Stomach (tissue), 9 donors: ENCODE results near the gene DOCK2. TPM values are rescaled to one million over a fixed set of nuclear protein-coding genes. Genes with fewer than 3 reads are reported as not detected.

ENCODE experiments used
- DNase-seq, 2 donors: peaks; one replicate each; pipeline versions ENCODE4 v3.0.0 to v3.0.0-alpha.2; 2013 to 2019
- H3K27ac ChIP-seq, 5 donors: fragments of 200-600 bp in 4 of 5; sonication (generic) in 4 of 5; one replicate each; pipeline ENCODE4 v1.5.1; 2013 to 2019; ENCODE audit warnings: mild to moderate bottlenecking in 1 of 5, moderate library complexity in 1 of 5
- H3K27me3 ChIP-seq, 3 donors: fragments of 200-600 bp; sonication (generic); one replicate each; pipeline ENCODE4 v1.5.1; 2017 to 2019; ENCODE audit warnings: mixed run types in 1 of 3
- H3K36me3 ChIP-seq, 4 donors: fragments of 200-600 bp; sonication (generic); 1 replicate in 3 of 4; 2 replicates in 1 of 4; pipeline ENCODE4 v1.5.1; 2016 to 2019
- H3K4me1 ChIP-seq, 4 donors: fragments of 200-600 bp; sonication (generic); one replicate each; pipeline ENCODE4 v1.5.1; 2016 to 2019
- H3K4me3 ChIP-seq, 4 donors: fragments of 200-600 bp; sonication (generic) in 3 of 4; one replicate each; pipeline ENCODE4 v1.5.1; 2016 to 2019; ENCODE audit warnings: mild to moderate bottlenecking in 1 of 4
- H3K9me3 ChIP-seq, 4 donors: fragments of 200-600 bp; sonication (generic); one replicate each; pipeline ENCODE4 v1.5.1; 2016 to 2019
- EP300 ChIP-seq: sonication (generic); formaldehyde crosslinking; IDR thresholded peaks from one replicate; pipeline ENCODE4 v1.6.1; 2017; ENCODE audit warnings: antibody characterized with exemption
- POLR2A ChIP-seq, 4 donors: fragments of 450-650 bp; IDR thresholded peaks; one replicate each; pipeline ENCODE4 v1.6.1; 2016; ENCODE audit warnings: antibody characterized with exemption in 4 of 4, control low read depth in 2 of 4, mild to moderate bottlenecking in 1 of 4, moderate library complexity in 1 of 4
- POLR2AphosphoS5 ChIP-seq, 3 donors: sonication (generic); formaldehyde crosslinking; IDR thresholded peaks; one replicate each; pipeline ENCODE4 v1.6.1; 2016; ENCODE audit warnings: antibody characterized with exemption in 3 of 3
- WGBS, 5 donors: extraction: QIAGEN DNeasy Blood & Tissue Kit in 3 of 5; methylation state at CpG; one replicate each; pipeline versions ENCODE4 v1.1.5 to v1.1.7; 2013 to 2018; 5-methylcytosine and 5-hydroxymethylcytosine counted together
- intact Hi-C: fragments of 100-400 bp; cut with DNase I; formaldehyde crosslinking; loops from one replicate; pipeline ENCODE4 v1.15.1; 2023; ENCODE audit warnings: low total_unique reads
- polyA plus RNA-seq, 3 donors: library from polyadenylated mRNA; stranded (reverse); fragments of 200-250 nt; gene quantifications; one replicate each; pipeline ENCODE4 v1.2.3, GENCODE V29; 2013
- total RNA-seq, 5 donors: library from RNA; depleted of rRNA; stranded (reverse); fragments of >200 nt; gene quantifications; one replicate each; pipeline versions ENCODE4 v1.1.0 to v1.2.3, GENCODE V29; 2014 to 2016
- TF ChIP-seq, protein P1 (sequence below), 7 experiments: fragments of 450-650 bp in 4 of 7; fragments of 200-600 bp in 3 of 7; sonication (generic) in 3 of 7; IDR thresholded peaks; one replicate each; pipeline ENCODE4 v1.5.1; 2016 to 2019; ENCODE audit warnings: antibody characterized with exemption in 7 of 7, control low read depth in 2 of 7, mild to moderate bottlenecking in 1 of 7
- donor health status: healthy with polysubstance abuse.
- donor health status: Bipolar disorder and iron deficiency.
- donor health status: healthy.

The DOCK2 gene
- total and polyA plus RNA-seq, 8 donors = 2.1 to 50.2 (median 8.5) TPM

DNA sequence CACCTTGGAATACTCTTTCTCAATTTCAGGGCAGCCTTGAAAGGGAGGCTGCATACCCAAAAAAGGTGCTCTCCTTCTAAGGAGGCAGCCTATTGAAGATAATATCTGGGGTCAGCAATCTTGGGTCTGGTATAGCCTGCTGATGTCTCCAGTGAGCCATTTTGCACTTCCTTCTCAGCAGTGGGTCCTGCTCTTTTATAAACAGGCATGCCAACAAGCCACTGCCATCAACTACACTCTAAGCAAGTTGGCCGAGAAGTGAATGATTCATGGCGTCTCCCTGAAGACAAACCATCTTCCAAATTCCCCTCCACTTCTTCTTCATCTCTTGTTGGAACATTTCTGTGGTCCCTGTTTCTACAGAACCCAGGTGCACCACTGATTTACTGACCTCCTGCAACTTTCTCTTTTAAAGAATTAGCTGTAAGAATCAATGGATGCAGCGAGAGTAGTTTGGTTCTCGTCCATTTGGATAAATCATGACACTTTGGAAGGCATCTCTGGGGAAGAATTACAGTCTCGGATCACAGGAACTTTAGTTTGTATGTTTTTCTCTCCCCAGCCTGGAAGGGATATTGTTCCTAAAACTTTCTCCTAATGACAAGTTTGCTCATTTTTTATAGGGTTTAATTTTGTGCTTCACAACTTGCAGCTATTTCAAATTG is 234.9 kb downstream of the DOCK2 start:
- no peaks in the 10 kb centered on the region for H3K36me3 ChIP-seq
- intact Hi-C loops = no loop called here
- peaks cover 0 to 11% (median 0%) of the 10 kb centered on the region in 4 donors for H3K4me1 ChIP-seq
- no peak overlapping the region for H3K27ac ChIP-seq
- DNase-seq = no peak
- H3K27me3 ChIP-seq = no peaks in the 10 kb centered on the region
- H3K9me3 ChIP-seq = no peaks in the 10 kb centered on the region
- 78 to 87% (median 79%) methylated on average over 5 of the region's 5 CpGs for WGBS, 5 donors
- TF ChIP-seq POLR2AphosphoS5 (IDR thresholded peaks at IDR 0.05) = no peak
- no peak overlapping the region for H3K4me3 ChIP-seq

DNA sequence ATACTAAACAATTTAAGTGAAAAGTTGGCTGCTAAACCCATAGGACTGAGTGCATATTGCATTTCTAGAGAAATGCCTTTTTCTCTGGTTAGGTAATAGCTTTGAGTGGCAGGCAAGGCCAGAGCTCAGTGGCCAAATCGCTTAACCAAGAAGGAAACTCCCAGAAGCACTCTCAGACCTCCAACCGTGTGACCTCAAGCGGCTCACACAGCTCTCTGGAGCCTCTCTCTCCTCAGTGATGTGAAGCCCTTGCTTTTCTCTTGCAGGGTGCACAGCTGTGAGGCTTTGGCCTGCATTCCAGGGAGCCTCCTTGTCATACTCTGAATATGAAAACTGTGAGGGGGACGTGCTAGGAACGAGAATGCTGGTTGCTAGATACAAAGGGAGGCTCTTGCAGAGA is 236.6 kb downstream of the DOCK2 start:
- DNase-seq = peak in 1 of 2 donors; percentile 48
- H3K36me3 ChIP-seq = no peaks in the 10 kb centered on the region
- no peak for TF ChIP-seq EP300
- TF ChIP-seq POLR2A (IDR thresholded peaks at IDR 0.05) = no peak
- TF ChIP-seq POLR2AphosphoS5 (IDR thresholded peaks at IDR 0.05) = no peak
- TF ChIP-seq, protein P1, sequence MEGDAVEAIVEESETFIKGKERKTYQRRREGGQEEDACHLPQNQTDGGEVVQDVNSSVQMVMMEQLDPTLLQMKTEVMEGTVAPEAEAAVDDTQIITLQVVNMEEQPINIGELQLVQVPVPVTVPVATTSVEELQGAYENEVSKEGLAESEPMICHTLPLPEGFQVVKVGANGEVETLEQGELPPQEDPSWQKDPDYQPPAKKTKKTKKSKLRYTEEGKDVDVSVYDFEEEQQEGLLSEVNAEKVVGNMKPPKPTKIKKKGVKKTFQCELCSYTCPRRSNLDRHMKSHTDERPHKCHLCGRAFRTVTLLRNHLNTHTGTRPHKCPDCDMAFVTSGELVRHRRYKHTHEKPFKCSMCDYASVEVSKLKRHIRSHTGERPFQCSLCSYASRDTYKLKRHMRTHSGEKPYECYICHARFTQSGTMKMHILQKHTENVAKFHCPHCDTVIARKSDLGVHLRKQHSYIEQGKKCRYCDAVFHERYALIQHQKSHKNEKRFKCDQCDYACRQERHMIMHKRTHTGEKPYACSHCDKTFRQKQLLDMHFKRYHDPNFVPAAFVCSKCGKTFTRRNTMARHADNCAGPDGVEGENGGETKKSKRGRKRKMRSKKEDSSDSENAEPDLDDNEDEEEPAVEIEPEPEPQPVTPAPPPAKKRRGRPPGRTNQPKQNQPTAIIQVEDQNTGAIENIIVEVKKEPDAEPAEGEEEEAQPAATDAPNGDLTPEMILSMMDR (IDR thresholded peaks at IDR 0.05) = no peak
- no peak overlapping the region for H3K27ac ChIP-seq
- H3K27me3 ChIP-seq = no peaks in the 10 kb centered on the region
- intact Hi-C loops = no loop called here
- 58 to 68% (median 65%) methylated on average over 5 of the region's 5 CpGs for WGBS, 5 donors
- H3K9me3 ChIP-seq = no peaks in the 10 kb centered on the region
- H3K4me1 ChIP-seq = peaks cover 0 to 11% (median 0%) of the 10 kb centered on the region in 4 donors
- H3K4me3 ChIP-seq = no peak overlapping the region

DNA sequence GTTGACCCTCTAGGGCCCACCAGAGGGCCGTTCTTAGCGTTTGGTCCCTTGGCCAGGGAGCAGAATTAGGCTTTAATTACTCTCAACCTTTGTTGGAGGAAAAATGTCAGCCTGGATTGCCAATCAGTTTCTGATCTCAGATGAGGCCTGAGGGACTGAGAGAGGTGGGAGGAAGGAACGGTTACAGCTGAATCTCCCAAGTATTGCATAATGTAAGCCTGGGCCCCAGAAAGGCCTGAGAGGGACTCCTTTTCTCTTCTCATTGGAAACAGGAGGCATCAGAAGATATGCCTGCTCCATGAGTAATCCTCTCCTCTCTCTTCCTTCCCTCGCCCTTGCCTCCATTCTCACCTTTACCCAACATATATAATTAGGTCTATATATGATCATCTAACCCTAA is 237.5 kb downstream of the DOCK2 start:
- no peaks in the 10 kb centered on the region for H3K36me3 ChIP-seq
- H3K27ac ChIP-seq = peak overlapping the region in 2 of 5 donors; percentile 41 to 46
- WGBS, 5 donors = 72 to 79% (median 77%) methylated on average over 4 of the region's 4 CpGs
- H3K4me1 ChIP-seq = peaks cover 0 to 11% (median 0%) of the 10 kb centered on the region in 4 donors
- no peaks in the 10 kb centered on the region for H3K27me3 ChIP-seq
- TF ChIP-seq EP300 (no peak), POLR2A (IDR thresholded peaks at IDR 0.05) (no peak), POLR2AphosphoS5 (IDR thresholded peaks at IDR 0.05) (no peak)
- TF ChIP-seq, protein P1 (IDR thresholded peaks at IDR 0.05) = no peak
- no peak overlapping the region for H3K4me3 ChIP-seq
- H3K9me3 ChIP-seq = no peaks in the 10 kb centered on the region
- intact Hi-C loops = no loop called here
- no peak for DNase-seq

DNA sequence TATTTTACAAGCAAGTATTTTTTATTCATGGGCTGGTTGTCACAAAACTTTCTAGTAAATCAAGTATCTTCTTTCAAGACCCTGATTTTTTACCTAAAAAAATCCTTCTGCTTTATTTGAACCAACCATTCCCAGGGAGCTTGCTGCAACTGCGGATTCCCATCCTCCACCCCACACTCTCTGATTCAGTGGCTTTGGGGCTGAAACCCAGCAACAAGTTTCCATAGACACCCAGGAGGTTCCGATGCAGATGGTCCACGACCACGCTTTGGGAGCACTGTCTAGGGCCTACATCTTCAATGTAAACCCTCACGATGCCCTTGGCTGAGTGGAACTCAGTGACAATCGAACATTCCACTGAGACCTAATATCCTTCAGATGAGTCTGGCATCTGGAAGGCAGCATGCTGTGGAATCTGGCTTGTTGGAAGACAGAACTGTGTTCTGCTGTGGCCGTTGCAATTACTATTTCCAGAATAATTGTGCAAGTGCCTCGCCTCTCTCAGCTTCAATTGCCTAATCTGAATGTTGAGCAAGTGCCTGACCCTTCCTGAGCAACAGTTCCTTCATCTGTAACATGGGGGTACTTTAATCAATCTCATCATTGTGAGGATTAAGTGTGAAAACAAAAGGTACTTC is 238.1 kb downstream of the DOCK2 start:
- H3K9me3 ChIP-seq = no peaks in the 10 kb centered on the region
- intact Hi-C loops = no loop called here
- WGBS, 5 donors = 71 to 85% (median 78%) methylated on average over 8 of the region's 8 CpGs
- peaks cover 0 to 11% (median 0%) of the 10 kb centered on the region in 4 donors for H3K4me1 ChIP-seq
- DNase-seq = no peak
- TF ChIP-seq POLR2A (IDR thresholded peaks at IDR 0.05) = no peak
- TF ChIP-seq POLR2AphosphoS5 (IDR thresholded peaks at IDR 0.05) = peak in 1 of 3 donors; percentile 6
- no peaks in the 10 kb centered on the region for H3K27me3 ChIP-seq
- H3K4me3 ChIP-seq = no peak overlapping the region
- peak overlapping the region in 2 of 5 donors; percentile 41 to 46 for H3K27ac ChIP-seq
- no peaks in the 10 kb centered on the region for H3K36me3 ChIP-seq

DNA sequence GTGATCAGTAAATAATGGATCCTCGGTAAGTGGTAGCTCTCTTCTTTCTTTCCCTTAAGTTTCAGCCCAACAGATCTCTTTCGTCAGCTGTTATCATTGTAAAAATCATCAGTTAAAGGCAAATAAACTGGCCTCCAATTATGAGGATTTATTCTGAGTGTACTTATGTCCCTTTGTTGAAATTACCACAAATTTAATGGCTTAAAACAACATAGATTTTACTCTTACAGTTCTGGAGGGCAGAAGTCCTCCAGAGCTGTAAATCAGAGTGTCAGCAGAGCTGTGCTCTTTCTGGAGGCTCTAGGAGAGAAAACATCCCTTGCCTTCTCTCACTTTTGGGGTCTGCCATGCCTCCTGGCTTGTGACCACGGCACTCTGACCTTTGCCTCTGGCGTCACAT is 238.7 kb downstream of the DOCK2 start:
- Histone ChIP-seq H3K9me3 (no peaks in the 10 kb centered on the region), H3K27ac (peak overlapping the region in 3 of 5 donors; percentile 10 to 54 (median 36)), H3K27me3 (no peaks in the 10 kb centered on the region), H3K4me3 (no peak overlapping the region), H3K36me3 (no peaks in the 10 kb centered on the region), H3K4me1 (peaks cover 0 to 11% (median 0%) of the 10 kb centered on the region in 4 donors)
- no peak for TF ChIP-seq EP300
- TF ChIP-seq POLR2A (IDR thresholded peaks at IDR 0.05) = no peak
- TF ChIP-seq POLR2AphosphoS5 (IDR thresholded peaks at IDR 0.05) = no peak
- TF ChIP-seq, protein P1 (IDR thresholded peaks at IDR 0.05) = no peak
- no peak for DNase-seq
- 59 to 73% (median 68%) methylated on average over 4 of the region's 4 CpGs for WGBS, 5 donors
- intact Hi-C loops = no loop called here
